ENCODE measurements around the gene TMEM51.

The TMEM51 gene

DNA sequence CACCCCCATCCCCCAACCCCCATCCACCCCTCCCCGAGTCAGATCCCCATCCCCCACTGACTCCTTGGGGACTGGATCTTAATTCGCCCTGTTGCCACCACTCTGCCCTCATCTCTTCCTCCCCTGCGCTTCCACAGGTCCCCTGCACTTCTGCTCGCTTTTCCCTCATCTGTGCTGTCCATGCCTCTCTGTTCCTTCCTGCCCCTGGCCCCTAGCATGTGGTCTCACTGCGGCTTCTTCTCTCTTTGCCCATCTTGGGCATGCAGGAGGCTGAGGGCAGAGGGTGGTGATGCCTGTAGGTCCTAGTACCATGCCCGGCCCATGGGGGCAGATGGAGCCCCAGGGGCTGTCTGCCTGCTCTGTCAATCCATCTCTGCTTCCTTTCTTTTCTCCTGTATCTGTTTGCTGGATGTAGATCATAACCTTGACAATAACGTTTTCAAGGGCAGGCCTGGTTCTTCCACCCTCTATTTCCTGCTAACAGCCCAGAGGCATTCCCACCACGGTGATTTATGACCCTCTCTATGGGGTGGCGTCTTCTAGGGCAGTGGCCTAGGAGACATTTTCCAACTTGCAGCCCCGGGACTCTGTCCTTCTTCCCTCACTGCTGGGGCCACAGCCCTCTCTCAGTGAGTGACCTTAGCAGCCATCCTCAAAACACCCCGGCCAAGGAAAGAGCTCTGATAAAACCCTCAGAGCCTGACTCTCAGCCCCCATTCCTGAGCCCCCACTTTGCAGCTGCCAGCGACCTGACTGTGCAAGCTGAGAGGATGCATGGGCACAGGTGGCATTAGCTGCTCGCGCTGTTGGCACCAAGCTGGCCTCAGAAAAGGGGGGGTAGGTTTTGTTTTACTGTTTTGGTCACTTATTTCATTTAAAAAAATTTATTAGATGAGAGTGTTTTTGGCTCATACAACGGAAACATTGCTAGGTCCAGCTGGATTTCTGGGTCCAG is 33.9 kb downstream of the TMEM51 start:
- TF ChIP-seq, protein P1, sequence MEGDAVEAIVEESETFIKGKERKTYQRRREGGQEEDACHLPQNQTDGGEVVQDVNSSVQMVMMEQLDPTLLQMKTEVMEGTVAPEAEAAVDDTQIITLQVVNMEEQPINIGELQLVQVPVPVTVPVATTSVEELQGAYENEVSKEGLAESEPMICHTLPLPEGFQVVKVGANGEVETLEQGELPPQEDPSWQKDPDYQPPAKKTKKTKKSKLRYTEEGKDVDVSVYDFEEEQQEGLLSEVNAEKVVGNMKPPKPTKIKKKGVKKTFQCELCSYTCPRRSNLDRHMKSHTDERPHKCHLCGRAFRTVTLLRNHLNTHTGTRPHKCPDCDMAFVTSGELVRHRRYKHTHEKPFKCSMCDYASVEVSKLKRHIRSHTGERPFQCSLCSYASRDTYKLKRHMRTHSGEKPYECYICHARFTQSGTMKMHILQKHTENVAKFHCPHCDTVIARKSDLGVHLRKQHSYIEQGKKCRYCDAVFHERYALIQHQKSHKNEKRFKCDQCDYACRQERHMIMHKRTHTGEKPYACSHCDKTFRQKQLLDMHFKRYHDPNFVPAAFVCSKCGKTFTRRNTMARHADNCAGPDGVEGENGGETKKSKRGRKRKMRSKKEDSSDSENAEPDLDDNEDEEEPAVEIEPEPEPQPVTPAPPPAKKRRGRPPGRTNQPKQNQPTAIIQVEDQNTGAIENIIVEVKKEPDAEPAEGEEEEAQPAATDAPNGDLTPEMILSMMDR (IDR thresholded peaks at IDR 0.05; ENCODE audit: low read depth, low read length, missing control alignments): no peak
- no peak overlapping the region for H3K4me3 ChIP-seq (ENCODE audit: low read depth, low read length)
- DNase-seq (ENCODE audit: low read depth): no peak

DNA sequence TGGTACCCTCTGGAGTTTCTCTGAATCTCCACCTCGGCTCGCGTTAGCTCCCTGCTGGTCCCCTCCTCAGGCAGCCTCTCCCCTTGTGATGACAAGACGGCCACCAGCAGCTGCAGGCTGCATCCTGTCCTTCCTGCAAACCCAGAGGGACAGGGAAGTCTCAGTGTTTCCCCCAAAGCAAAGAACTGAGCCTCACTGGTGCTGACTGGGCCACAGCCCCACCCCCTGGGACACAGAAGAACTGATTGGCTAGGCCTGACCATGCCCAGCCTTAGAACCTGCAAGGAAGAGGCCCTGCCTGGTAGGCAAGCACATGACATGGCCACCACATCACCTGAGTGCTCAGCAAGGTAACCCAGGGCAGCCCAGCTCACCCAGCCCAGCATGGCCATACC is 34.6 kb downstream of the TMEM51 start:
- no peak overlapping the region for H3K4me3 ChIP-seq (ENCODE audit: low read depth, low read length)
- TF ChIP-seq, protein P1 (IDR thresholded peaks at IDR 0.05; ENCODE audit: low read depth, low read length, missing control alignments): no peak
- no peak for DNase-seq (ENCODE audit: low read depth)

DNA sequence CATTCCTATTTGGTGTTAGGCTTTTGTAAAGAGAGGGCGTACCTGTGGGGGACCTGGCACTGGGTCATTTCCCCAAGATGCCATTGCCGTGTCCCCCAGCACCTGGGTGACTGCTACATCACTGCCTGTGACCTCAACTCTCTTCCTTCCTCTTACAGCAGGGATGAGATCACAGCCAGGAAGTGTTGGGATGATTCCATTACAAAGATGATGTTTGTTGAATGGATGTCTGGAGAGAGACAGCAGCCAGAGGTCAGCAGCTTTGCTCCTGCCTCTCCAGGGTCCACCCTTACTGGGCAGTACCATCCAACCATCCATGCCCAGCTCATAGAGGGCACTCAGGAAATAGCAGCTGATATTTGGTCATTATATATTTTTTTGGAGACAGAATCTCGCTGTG is 35.1 kb downstream of the TMEM51 start:
- TF ChIP-seq, protein P1 (IDR thresholded peaks at IDR 0.05; ENCODE audit: low read depth, low read length, missing control alignments): no peak
- no peak for DNase-seq (ENCODE audit: low read depth)
- no peak overlapping the region for H3K4me3 ChIP-seq (ENCODE audit: low read depth, low read length)

DNA sequence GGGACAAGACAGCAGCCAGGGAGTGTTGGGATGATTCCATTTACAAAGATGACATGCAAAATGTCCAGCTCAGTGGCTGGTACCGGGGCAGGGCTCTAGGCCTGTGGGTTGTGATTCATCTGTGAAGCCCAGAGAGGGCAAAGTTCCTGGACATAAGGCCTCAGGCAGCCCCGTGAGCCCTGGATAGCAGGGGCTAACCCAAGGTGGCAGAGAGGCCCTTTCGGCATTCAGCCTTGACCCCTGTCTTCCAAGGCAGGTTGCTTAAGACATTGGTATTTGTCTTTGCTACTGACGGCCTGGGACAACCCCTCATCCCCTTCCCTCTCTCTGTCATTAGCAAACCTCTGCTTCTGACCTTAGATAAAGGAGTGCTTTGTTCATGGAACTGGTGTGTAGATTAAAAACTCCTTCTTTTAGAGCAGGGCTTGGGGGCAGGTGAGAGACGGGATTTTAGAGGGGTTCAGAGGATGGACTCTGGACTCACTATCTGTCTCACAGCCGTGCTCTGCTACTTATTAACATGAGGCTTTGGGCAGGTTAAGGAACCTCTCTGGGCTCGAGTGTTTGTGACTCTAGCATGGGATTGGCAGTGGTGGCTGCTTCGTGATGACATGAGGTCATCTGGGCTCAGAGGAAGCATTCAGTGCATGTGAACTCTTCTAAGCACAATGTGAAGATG is 36.3 kb downstream of the TMEM51 start:
- DNase-seq (ENCODE audit: low read depth): no peak
- no peak overlapping the region for H3K4me3 ChIP-seq (ENCODE audit: low read depth, low read length)
- TF ChIP-seq, protein P1 (IDR thresholded peaks at IDR 0.05; ENCODE audit: low read depth, low read length, missing control alignments): no peak

DNA sequence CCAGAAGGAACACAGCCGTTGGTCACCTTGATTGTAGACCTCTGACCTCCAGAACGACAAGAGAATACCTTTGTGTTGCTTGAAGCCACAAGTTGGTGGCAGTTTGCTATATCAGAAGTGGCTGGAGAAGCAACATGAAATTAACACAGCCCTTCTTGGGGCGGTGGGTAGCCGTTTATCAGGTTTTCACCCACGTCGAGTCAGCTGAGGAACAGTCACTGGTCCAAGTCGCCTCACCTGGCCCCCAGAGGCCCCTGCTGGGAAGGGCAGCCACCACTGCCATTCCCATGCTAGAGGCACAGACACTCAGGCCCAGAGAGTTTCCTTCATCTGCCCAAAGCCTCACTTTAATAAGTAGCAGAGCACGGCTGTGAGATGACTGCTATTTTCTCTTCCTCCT is 37.7 kb downstream of the TMEM51 start:
- TF ChIP-seq, protein P1 (IDR thresholded peaks at IDR 0.05; ENCODE audit: low read depth, low read length, missing control alignments): peak; percentile 5
- H3K4me3 ChIP-seq (ENCODE audit: low read depth, low read length): no peak overlapping the region

DNA sequence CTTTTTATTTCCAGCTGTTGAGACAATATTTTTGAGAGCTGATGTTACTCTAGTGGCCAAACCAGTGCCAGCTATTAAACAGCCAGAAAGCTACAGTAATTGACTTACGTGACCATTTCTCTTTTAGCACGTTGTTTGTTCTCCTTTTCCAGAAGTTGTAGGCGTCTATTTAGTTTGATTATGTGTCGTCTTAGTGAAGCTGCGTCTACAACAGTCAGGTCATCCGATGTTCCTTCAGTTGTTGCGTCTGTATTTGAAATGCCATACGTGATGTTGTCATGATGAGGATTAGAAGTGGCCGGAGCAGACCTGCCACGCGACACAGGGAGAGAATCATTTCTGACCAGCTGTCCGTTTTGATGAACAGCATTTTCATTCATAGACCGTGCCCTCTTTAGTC is 38.2 kb downstream of the TMEM51 start:
- DNase-seq (ENCODE audit: low read depth): no peak
- TF ChIP-seq, protein P1 (IDR thresholded peaks at IDR 0.05; ENCODE audit: low read depth, low read length, missing control alignments): no peak

More for the DNA sequence above, 37.7 kb downstream of the TMEM51 start:
- DNase-seq (ENCODE audit: low read depth): no peak

More for the DNA sequence above, 38.2 kb downstream of the TMEM51 start:
- H3K4me3 ChIP-seq (ENCODE audit: low read depth, low read length): no peak overlapping the region

Measured in GM12864 (cell line).